ENCODE measurements around the gene NOBOX.
A peak's percentile ranks its signal among the peaks of the same experiment; 100 is the strongest.
"Not testable (repeated sequence)": the region's sequence is repeated elsewhere in the genome, so short reads cannot be mapped to it uniquely, and the experiment has no call there.

The NOBOX gene

GRCh38 chr7:144403649-144404061 lies at the start of gene NOBOX:
TSS of gene NOBOX (minus strand) at chr7:144403693.
- no peak for DNase-seq

DNA sequence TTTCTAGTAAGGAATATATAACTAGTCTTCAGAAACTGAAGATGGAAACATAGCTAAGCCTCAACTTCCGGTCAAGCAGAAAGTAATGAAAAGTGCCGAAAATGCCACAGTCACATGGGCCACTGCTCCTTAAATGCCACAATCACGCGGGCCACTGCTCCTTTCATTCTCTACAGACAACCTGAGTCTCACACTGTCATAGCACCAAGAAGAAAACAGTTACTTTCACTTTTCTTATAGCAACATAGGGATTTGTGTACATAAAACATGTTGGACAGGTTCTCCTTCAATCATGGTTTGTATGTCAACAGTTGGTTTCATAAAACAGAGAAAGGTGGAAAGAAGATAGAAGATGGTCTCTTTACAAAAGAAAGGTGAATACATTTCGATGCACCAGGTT lies 48.6 kb upstream of the NOBOX start:
- DNase-seq, result no peak

GRCh38 chr7:144445590-144445989 lies 42.1 kb upstream of the NOBOX start:
- no peak for DNase-seq

- DNase-seq, result no peak
These were observed 36.3 kb upstream of the NOBOX start for GRCh38 chr7:144439717-144440205.

- DNase-seq, result no peak
These were observed 35.3 kb upstream of the NOBOX start for GRCh38 chr7:144438759-144439158.

- DNase-seq, result peak; percentile 13
These were observed 34.1 kb upstream of the NOBOX start for GRCh38 chr7:144437370-144438191.

DNA sequence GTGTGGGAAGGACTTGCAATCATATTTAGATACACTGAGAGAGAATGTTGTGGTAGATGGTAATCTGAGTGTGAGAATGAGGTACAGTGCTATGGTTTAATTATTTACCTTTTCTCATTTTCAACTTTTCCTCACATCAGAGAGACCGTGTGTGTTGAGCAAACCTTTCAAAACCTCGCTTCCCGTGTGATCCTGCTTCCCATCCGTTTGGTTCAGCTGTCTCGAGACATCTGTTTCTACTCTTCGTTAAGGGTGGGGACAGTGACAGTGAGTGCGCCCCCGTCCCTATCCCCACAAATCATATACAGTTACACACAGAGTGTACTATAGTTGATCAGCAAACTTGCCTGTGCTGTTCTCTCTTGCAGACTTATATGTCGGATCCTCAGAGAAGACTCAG lies 33.0 kb upstream of the NOBOX start:
- DNase-seq, result no peak

GRCh38 chr7:144428431-144428830 lies 24.9 kb upstream of the NOBOX start:
- no peak for DNase-seq

- DNase-seq, result not testable (repeated sequence)
These were observed 24.0 kb upstream of the NOBOX start for GRCh38 chr7:144427539-144427938.

DNA sequence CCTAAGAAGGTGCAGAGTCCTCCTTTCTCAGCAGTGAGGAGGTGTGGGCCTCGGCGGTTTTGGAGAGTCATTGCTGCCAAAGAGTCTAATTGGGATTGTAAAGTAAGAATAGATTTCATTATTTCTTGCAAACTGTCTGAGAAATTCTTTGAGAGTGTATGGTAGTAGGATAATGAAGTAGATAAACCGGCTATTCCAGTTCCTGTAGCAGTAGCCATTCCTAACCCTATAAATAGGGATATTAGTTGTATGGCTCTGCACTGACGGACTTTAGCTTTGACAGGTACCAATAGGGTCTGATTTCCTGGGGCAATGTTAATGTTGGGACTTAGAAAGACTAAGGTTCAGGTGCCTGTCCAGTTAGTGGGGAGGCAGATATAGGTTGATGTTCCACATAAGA lies 15.4 kb upstream of the NOBOX start:
- DNase-seq, result not testable (repeated sequence)

DNA sequence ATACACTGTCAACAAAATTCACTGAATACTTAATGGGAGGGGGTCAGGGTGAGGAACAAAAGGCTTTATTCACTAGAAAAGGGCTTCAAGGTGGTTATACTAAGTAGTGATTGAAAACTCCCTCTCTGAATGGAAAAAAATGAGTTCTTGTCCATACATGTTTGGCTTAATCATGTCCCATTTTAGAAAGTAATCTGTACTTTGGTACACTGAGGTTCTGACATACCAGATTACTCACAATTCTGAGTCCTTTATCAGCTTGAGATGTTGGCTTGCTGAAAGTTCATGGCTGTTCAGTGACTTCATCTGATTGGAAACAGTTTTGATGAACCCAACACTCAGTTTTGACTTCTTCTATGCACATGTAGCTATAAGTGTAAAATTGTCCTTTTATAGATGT lies 12.8 kb upstream of the NOBOX start:
- no peak for DNase-seq

DNA sequence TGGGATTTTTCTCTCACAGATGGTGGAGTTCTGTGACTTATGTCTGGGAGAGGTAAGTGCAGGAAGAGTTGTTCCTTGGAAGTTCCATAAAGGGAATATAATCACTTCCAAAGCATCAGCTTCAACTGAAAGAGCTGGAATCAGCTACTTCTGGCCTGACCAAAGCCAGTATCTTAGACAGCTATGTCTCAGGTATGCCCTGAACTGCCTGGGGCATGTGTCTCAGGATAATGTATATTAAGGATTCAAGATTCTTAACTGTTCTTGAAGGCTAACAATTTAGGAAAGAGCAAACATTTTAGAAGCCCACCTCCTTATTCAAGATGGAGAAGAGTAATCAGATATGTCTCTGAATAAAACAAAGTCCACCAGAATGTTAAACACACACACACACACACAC lies 12.4 kb upstream of the NOBOX start:
- no peak for DNase-seq

DNA sequence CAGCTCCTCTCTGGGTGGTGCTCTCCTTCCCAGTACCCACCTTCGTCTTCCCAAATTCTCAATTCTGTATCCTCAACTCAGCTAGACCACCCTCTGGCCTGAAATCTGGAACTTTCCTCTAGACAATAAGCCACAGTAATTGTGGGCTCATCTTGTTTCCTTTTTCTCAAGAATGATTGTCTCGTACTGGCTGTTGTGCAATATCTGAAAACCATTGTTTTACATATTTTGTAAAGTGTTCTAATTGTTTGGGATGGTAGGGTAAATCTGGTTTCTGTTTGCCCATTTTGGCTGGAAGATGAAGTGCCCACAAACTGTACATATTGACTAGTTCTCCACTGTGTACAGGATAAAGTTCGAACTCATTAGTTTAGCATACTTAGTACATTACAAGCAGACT lies 11.3 kb upstream of the NOBOX start:
- no peak for DNase-seq

GRCh38 chr7:144410441-144410840 lies 6.9 kb upstream of the NOBOX start:
- no peak for DNase-seq

DNA sequence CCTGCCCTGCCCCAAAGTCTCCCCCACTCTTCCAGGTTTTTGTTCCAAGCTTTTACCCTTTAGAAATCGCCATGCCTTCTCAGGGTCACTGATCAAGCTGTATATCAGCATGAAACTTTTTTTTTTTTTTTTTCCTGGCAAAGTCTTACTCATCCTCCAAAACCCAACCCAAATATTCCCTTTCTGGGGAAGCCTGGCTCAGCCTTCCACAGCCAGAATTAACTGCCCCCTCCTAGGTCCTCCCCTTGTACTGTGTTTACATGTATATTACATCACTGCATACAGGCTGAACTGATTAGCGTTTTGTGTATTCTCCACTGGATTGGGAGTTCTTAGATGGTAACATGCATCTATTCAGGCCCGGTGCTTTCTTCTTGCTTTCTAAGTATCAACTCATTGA lies 4.6 kb upstream of the NOBOX start:
- DNase-seq, result no peak

DNA sequence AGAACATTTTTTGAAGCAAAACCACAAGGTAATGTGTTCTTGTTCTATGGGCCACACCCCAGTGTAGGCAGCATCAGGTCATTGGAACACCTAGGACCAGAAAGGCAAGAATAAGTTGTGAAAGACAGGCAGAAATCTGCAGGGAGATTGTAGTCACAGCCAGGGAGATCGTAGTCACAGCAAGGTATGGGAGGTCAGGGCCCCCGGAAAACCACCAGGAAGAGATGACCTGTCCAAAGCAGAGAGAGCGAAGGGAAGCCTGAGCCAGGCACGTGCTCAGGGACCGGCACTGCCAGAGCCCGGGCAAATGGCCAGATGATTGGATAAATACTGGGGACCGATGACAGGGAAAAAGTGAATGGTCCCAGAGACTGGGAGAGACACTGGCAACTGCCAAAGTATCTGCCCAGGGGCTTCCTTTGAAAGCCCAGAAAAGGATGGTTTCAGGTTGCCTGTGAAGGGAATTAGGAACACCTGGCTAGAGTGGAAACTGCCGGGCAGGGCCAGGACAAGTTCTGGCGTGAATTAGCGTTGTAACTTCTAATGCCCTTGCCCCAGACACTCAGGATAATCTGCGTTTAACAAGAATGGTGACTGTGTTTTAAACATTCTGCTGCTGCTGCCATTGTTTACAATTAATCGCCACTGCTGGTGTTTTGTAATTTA lies 3.9 kb upstream of the NOBOX start:
- no peak for DNase-seq

DNA sequence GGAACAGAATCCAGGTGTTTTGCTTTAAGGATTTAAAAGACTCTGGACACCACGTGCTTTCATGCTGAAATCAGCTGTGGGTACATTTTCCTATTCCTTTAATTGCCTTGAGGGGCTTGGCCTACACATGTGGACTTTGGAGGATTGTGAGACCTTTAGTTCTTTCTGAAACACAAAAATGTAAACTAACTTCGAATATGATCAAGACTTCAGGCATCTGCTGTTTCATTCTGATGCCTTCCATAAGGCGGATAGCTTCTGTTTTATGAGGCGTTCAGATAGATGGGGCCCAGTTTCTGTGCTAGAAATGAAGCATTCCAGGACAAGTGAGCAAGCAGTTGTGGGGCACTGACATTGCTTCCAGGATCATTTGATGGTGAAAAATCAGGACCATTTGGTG lies 1.5 kb upstream of the NOBOX start:
- DNase-seq, result no peak

GRCh38 chr7:144403102-144403501 lies 391 bp downstream of the NOBOX start:
- no peak for DNase-seq

GRCh38 chr7:144401490-144401889 lies 2.0 kb downstream of the NOBOX start:
- no peak for DNase-seq

- DNase-seq, result no peak
These were observed 3.5 kb downstream of the NOBOX start for GRCh38 chr7:144399946-144400345.

DNA sequence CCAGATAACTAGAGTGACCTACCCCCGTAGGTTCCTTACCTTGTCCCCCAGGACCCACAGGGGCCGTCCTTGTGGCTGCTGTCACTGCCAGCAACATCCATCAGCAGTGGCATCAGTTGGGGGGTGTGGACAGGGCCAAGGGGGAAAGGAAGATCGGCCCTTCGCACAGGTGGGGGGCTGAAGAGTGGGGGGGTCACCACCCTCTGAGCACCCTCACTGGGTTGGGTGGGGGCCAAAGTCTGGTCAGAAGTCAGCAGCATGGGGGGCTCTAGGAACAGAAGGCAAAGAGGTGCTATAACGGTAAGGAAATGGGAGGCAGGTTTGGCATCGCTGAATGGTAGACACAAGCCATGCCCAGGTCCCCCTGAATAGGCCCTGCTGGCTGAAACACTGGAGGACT lies 4.6 kb downstream of the NOBOX start:
- no peak for DNase-seq

GRCh38 chr7:144398291-144398690 lies 5.2 kb downstream of the NOBOX start:
- no peak for DNase-seq

GRCh38 chr7:144397086-144397485 lies 6.4 kb downstream of the NOBOX start:
- DNase-seq, result no peak

- no peak for DNase-seq
These were observed 11.7 kb downstream of the NOBOX start for GRCh38 chr7:144391823-144392255.
